ENCODE measurements around the gene SMIM5.

SMIM5 gene

GRCh38 chr17:75658237-75658636, 25.0 kb downstream of the SMIM5 start:
- Histone ChIP-seq H3K27me3 (ENCODE audit: insufficient read depth, poor library complexity, severe bottlenecking) (no peaks in the 10 kb centered on the region), H3K27ac (ENCODE audit: poor library complexity, severe bottlenecking) (no peak overlapping the region), H3K36me3 (ENCODE audit: low read depth) (peaks cover 90% of the 10 kb centered on the region), H3K4me3 (ENCODE audit: severe bottlenecking) (no peak overlapping the region), H3K9me3 (ENCODE audit: severe bottlenecking) (no peaks in the 10 kb centered on the region), H3K4me1 (ENCODE audit: insufficient read depth, poor library complexity, severe bottlenecking) (no peaks in the 10 kb centered on the region)
- ATAC-seq (ENCODE audit: low read depth) (no peak), DNase-seq (ENCODE audit: low spot score) (no peak)
- TF ChIP-seq CTCF (IDR thresholded peaks at IDR 0.05; ENCODE audit: poor library complexity, severe bottlenecking), result no peak

GRCh38 chr17:75661531-75661930, 28.3 kb downstream of the SMIM5 start:
- no peak overlapping the region for H3K27ac ChIP-seq (ENCODE audit: poor library complexity, severe bottlenecking)
- DNase-seq (ENCODE audit: low spot score) (no peak), ATAC-seq (ENCODE audit: low read depth) (no peak)
- no peaks in the 10 kb centered on the region for H3K9me3 ChIP-seq (ENCODE audit: severe bottlenecking)
- H3K4me1 ChIP-seq (ENCODE audit: insufficient read depth, poor library complexity, severe bottlenecking), result peaks cover 7% of the 10 kb centered on the region
- H3K27me3 ChIP-seq (ENCODE audit: insufficient read depth, poor library complexity, severe bottlenecking), result no peaks in the 10 kb centered on the region
- TF ChIP-seq CTCF (IDR thresholded peaks at IDR 0.05; ENCODE audit: poor library complexity, severe bottlenecking), result no peak
- peaks cover 83% of the 10 kb centered on the region for H3K36me3 ChIP-seq (ENCODE audit: low read depth)
- no peak overlapping the region for H3K4me3 ChIP-seq (ENCODE audit: severe bottlenecking)

DNA sequence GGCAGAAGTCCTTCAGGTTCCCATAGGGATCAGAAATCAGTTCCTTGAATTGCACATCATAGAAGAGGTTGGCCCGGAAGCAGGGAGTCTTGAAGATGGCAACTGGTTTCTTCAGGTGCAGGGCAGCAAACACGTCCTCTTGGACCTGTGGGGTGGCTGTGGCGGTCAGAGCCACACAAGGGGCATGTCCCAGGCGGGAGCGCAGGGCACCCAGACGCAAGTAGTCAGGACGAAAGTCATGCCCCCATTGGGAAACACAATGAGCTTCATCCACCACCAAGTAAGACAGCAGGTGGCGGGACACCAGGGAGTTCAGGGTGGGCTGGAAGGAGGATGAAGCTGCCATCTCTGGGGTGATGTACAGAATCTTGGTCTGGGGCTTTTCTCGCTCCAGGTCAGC, 29.3 kb downstream of the SMIM5 start:
- H3K36me3 ChIP-seq (ENCODE audit: low read depth), result peaks cover 75% of the 10 kb centered on the region
- no peaks in the 10 kb centered on the region for H3K27me3 ChIP-seq (ENCODE audit: insufficient read depth, poor library complexity, severe bottlenecking)
- H3K27ac ChIP-seq (ENCODE audit: poor library complexity, severe bottlenecking), result no peak overlapping the region
- DNase-seq (ENCODE audit: low spot score), result no peak
- peaks cover 7% of the 10 kb centered on the region for H3K4me1 ChIP-seq (ENCODE audit: insufficient read depth, poor library complexity, severe bottlenecking)
- ATAC-seq (ENCODE audit: low read depth), result no peak
- no peak overlapping the region for H3K4me3 ChIP-seq (ENCODE audit: severe bottlenecking)
- no peaks in the 10 kb centered on the region for H3K9me3 ChIP-seq (ENCODE audit: severe bottlenecking)
- TF ChIP-seq CTCF (IDR thresholded peaks at IDR 0.05; ENCODE audit: poor library complexity, severe bottlenecking), result no peak

DNA sequence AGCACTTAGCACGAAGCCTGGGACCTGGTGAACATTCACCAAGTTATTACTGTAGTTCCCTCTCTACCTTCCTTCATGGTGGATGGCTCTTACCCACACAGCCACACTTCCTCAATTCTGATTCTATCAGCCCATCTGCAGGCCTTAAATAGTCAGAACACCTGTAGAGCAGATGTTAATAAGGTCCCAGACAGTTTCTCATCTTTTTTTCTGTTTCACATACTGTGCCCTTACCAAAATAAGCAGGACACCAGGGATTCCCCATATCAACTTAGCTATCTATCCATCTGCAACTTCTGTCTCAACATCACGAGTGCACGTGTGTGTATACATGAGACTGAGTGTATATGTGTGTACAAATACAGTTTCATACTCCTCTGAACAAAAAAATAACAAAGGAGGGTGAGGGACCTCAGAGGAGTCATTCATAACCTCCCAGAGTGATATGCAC, 30.9 kb downstream of the SMIM5 start:
- no peak for ATAC-seq (ENCODE audit: low read depth)
- no peak overlapping the region for H3K4me3 ChIP-seq (ENCODE audit: severe bottlenecking)
- no peak for TF ChIP-seq CTCF (IDR thresholded peaks at IDR 0.05; ENCODE audit: poor library complexity, severe bottlenecking)
- no peak overlapping the region for H3K27ac ChIP-seq (ENCODE audit: poor library complexity, severe bottlenecking)
- H3K4me1 ChIP-seq (ENCODE audit: insufficient read depth, poor library complexity, severe bottlenecking), result peaks cover 14% of the 10 kb centered on the region
- no peaks in the 10 kb centered on the region for H3K9me3 ChIP-seq (ENCODE audit: severe bottlenecking)
- DNase-seq (ENCODE audit: low spot score), result no peak
- peaks cover 74% of the 10 kb centered on the region for H3K36me3 ChIP-seq (ENCODE audit: low read depth)
- H3K27me3 ChIP-seq (ENCODE audit: insufficient read depth, poor library complexity, severe bottlenecking), result no peaks in the 10 kb centered on the region

GRCh38 chr17:75665981-75666380, 32.7 kb downstream of the SMIM5 start:
- H3K36me3 ChIP-seq (ENCODE audit: low read depth), result peaks cover 76% of the 10 kb centered on the region
- ATAC-seq (ENCODE audit: low read depth), result no peak

More at GRCh38 chr17:75665981-75666380, 32.7 kb downstream of the SMIM5 start:
- H3K9me3 ChIP-seq (ENCODE audit: severe bottlenecking), result no peaks in the 10 kb centered on the region
- H3K27me3 ChIP-seq (ENCODE audit: insufficient read depth, poor library complexity, severe bottlenecking), result no peaks in the 10 kb centered on the region
- H3K27ac ChIP-seq (ENCODE audit: poor library complexity, severe bottlenecking), result no peak overlapping the region
- DNase-seq (ENCODE audit: low spot score), result no peak
- H3K4me3 ChIP-seq (ENCODE audit: severe bottlenecking), result peak overlapping the region; percentile 83
- TF ChIP-seq CTCF (IDR thresholded peaks at IDR 0.05; ENCODE audit: poor library complexity, severe bottlenecking), result no peak
- peaks cover 14% of the 10 kb centered on the region for H3K4me1 ChIP-seq (ENCODE audit: insufficient read depth, poor library complexity, severe bottlenecking)
